ENCODE measurements around the gene HS1BP3.

The HS1BP3 gene

DNA sequence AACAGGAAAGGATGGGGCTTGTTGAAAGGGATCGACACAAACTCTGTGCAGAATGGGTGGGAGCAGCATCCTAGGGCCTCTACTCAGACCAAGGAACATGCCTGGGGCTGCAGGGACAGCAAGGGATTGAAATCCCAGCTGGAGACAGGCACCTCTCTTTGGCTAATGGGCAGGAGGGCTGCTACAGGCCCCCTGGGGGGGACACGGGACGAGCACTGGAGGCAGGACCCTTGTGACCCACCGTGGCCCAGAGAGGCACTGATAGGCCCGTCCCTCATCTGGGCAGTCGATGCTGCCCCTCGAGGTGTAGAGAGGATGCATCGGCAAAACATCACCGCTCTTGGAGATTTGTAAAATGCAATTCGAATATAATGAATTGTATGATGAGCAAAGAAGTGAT, 5.1 kb downstream of the HS1BP3 start:
- no peak for DNase-seq (ENCODE audit: low spot score)

DNA sequence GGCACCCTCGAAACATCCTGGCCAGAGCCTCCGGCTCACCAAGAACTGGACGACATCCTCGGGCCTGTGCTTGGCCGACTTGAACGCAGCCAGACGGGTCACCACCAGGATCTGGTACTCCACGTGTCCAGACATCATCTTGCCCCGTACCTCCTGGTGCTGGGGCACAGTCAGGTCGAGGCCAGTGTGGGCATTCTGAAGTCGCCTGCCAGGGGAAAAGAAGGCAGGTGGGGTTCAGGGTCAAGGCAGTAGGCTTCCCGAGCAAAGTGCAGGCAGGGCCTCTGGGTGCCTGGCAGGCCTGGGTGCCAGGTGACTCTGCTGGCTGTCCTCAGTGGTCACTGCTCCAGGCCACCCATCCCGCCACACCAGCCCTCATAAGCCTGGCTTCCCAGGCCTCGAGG, 5.6 kb downstream of the HS1BP3 start:
- DNase-seq (ENCODE audit: low spot score), result no peak

- no peak for DNase-seq (ENCODE audit: low spot score)
Observed at GRCh38 chr2:20643826-20644225, 7.1 kb downstream of the HS1BP3 start.

DNA sequence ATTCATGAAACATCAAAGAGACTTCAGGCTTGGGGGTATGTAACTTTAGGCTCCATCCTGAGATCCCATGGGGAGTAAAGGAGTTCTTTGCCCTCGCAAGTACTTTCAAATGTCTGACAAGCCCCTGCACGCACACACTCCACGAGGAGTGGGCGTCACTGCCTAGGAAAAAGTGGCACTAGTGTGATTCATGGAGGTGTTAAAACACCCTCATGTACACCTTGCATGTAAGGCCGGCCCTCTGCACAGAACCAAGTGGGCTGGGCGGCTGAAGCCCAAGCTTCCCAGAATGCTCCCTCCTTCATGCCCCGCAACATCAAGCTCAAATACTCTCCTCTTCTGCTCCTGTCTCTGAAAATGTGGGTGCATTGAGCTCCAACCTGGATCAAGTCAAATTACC, 7.8 kb downstream of the HS1BP3 start:
- no peak for DNase-seq (ENCODE audit: low spot score)

- peak; percentile 80 for DNase-seq (ENCODE audit: low spot score)
Observed at GRCh38 chr2:20642055-20642971, 8.6 kb downstream of the HS1BP3 start.

- DNase-seq (ENCODE audit: low spot score), result no peak
Observed at GRCh38 chr2:20641123-20641985, 9.5 kb downstream of the HS1BP3 start.

GRCh38 chr2:20640411-20641122, 10.3 kb downstream of the HS1BP3 start:
- no peak for DNase-seq (ENCODE audit: low spot score)

GRCh38 chr2:20638646-20639430, 12.1 kb downstream of the HS1BP3 start:
- DNase-seq (ENCODE audit: low spot score), result no peak

GRCh38 chr2:20638014-20638413, 12.9 kb downstream of the HS1BP3 start:
- no peak for DNase-seq (ENCODE audit: low spot score)

GRCh38 chr2:20637147-20637546, 13.8 kb downstream of the HS1BP3 start:
- DNase-seq (ENCODE audit: low spot score), result no peak

GRCh38 chr2:20635675-20636584, 15.0 kb downstream of the HS1BP3 start:
- peak; percentile 72 for DNase-seq (ENCODE audit: low spot score)

DNA sequence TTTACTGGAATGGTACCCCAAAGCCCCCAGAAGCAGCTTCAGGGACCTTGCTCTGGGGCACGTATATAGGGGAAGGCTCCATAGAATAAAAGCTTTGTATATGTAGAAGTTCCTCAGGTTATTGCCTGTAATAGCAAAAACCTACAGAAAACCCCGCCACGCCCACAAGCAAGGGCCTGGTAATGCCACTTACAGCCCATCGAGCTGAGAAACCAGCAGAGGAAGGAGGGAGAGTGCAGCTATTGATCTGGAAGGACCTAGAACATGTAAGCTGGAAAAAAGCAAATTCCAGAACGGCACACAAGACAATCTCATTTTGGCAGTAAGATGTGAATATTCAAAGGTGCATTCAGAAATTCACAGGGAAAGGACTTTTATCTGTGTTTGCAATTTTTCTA, 15.8 kb downstream of the HS1BP3 start:
- DNase-seq (ENCODE audit: low spot score), result no peak

- DNase-seq (ENCODE audit: low spot score), result no peak
Observed at GRCh38 chr2:20634507-20635112, 16.3 kb downstream of the HS1BP3 start.

GRCh38 chr2:20633794-20634506, 16.9 kb downstream of the HS1BP3 start:
- DNase-seq (ENCODE audit: low spot score), result no peak

DNA sequence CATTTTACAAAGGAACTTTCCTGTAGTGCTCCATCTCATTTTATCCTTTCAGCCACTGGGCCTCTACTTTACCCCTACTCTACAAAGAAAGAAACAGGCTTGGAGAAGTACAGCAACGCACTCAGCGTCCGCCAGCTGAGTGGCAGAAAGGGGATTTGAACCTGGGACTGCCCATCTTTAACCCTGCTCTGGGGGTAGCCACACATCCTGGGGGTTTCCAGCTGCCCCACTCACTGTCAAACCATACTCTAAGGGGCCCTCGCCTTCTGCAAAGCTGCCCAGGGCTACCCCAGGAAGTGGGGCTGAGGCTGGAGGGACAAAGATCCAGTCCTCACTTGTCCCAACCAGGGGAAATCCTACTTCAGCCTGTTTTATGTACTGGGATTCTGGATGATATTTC, 17.9 kb downstream of the HS1BP3 start:
- no peak for DNase-seq (ENCODE audit: low spot score)

GRCh38 chr2:20632446-20632990, 18.4 kb downstream of the HS1BP3 start:
- DNase-seq (ENCODE audit: low spot score), result no peak

- no peak for DNase-seq (ENCODE audit: low spot score)
Observed at GRCh38 chr2:20631617-20632307, 19.1 kb downstream of the HS1BP3 start.

DNA sequence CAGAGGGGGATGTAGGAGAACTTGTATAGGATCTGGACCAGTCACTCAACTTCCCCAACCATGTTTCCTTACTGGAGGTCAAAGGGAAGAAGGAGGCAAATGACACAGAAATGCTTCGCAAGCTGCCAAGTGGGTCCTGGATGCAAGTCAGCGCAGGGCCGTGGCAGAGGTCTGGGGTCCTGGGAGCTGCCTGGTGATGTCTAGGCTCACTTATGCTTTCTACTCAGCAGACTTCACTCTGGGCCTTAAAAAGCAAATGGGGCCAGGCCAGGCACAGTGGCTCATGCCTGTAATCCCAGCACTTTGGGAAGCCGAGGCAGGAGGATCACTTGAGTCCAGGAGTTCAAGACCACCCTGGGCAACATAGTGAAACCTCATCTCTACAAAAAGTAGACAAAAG, 19.9 kb downstream of the HS1BP3 start:
- DNase-seq (ENCODE audit: low spot score), result no peak

Measured in NAMALWA (cell line).